Caco-2 (cell line): ENCODE data around the gene FGF22. TPM values are rescaled to one million over a fixed set of nuclear protein-coding genes. Genes with fewer than 3 reads are reported as not detected.
"Not testable (repeated sequence)": the region's sequence is repeated elsewhere in the genome, so short reads cannot be mapped to it uniquely, and the experiment has no call there.

Experiments used
- BruUV-seq: library from RNA; stranded (reverse); fragments of 400-500 nt; replicated peaks from 2 replicates; lab custom pipeline; 2021; lab: Mats Ljungman, UMichigan
- CTCF ChIA-PET: fragments of 300-600 bp; sonication (Branson Sonifier 250); formaldehyde crosslinking; loops from one replicate; lab custom pipeline; 2022; ENCODE audit warnings: antibody characterized with exemption; lab: Charles Lee
- POLR2A ChIA-PET: fragments of 300-600 bp; sonication (Branson Sonifier 250); formaldehyde crosslinking; loops from one replicate; lab custom pipeline; 2022; ENCODE audit warnings: antibody characterized with exemption; lab: Charles Lee
- DNase-seq, 2 experiments: peaks; one replicate each; pipeline versions ENCODE4 v3.0.0 to v3.0.0-alpha.2; 2020 to 2022
- H3K27me3 ChIP-seq: replicated peaks from 2 replicates; pipeline ENCODE4 v1.6.0; 2011; ENCODE audit warnings: low read length; ENCODE audit not compliant: control insufficient read depth, insufficient read depth
- H3K36me3 ChIP-seq: 2 replicates; pipeline ENCODE4 v1.5.1; 2011; ENCODE audit warnings: low read length; ENCODE audit not compliant: control insufficient read depth, insufficient read depth
- H3K4me1 ChIP-seq: fragments of 250-450 bp; sonication (Bioruptor Pico); 2 replicates; pipeline ENCODE4 v1.5.1; 2020; ENCODE audit warnings: mild to moderate bottlenecking
- H3K4me3 ChIP-seq: 2 replicates; pipeline ENCODE4 v1.5.1; 2011; ENCODE audit warnings: low read depth, mild to moderate bottlenecking, control low read depth, low read length
- H3K9me3 ChIP-seq: fragments of 250-450 bp; sonication (Bioruptor Pico); 2 replicates; pipeline ENCODE4 v1.5.1; 2020; ENCODE audit warnings: mild to moderate bottlenecking, moderate library complexity
- H3K27ac Mint-ChIP-seq: one replicate; pipeline ENCODE4 v1.8.0; 2022; ENCODE audit warnings: mixed read lengths; ENCODE audit not compliant: unreplicated experiment
- H3K27me3 Mint-ChIP-seq: one replicate; pipeline ENCODE4 v1.8.0; 2022; ENCODE audit warnings: mixed read lengths; ENCODE audit not compliant: insufficient read depth, unreplicated experiment
- H3K36me3 Mint-ChIP-seq: one replicate; pipeline ENCODE4 v1.8.0; 2022; ENCODE audit warnings: mild to moderate bottlenecking, mixed read lengths; ENCODE audit not compliant: insufficient read depth, unreplicated experiment
- H3K4me1 Mint-ChIP-seq: one replicate; pipeline ENCODE4 v1.8.0; 2022; ENCODE audit warnings: low read depth, mixed read lengths; ENCODE audit not compliant: unreplicated experiment
- H3K4me3 Mint-ChIP-seq: one replicate; pipeline ENCODE4 v1.8.0; 2022; ENCODE audit warnings: mild to moderate bottlenecking, moderate library complexity, mixed read lengths; ENCODE audit not compliant: unreplicated experiment
- H3K9me3 Mint-ChIP-seq: one replicate; pipeline ENCODE4 v1.8.0; 2022; ENCODE audit warnings: mixed read lengths; ENCODE audit not compliant: unreplicated experiment
- intact Hi-C: fragments of 100-400 bp; cut with micrococcal nuclease; formaldehyde crosslinking; loops from one replicate; pipeline ENCODE4 v1.10.0; 2022; ENCODE audit not compliant: unreplicated experiment
- total RNA-seq: library from RNA; stranded (reverse); gene quantifications from 2 replicates; pipeline ENCODE4 v1.2.3, GENCODE V29; 2022
- TF ChIP-seq, protein P1 (sequence below), 2 experiments: fragments of 200-600 bp in 1 of 2; IDR thresholded peaks; 1 replicate in 1 of 2; 2 replicates in 1 of 2; pipeline versions ENCODE4 v1.5.1 to v1.8.0; 2011 to 2022; ENCODE audit warnings: antibody characterized with exemption in 1 of 2, control low read depth in 1 of 2, inconsistent platforms in 1 of 2, low read depth in 1 of 2, low read length in 1 of 2, mild to moderate bottlenecking in 1 of 2, moderate library complexity in 1 of 2; ENCODE audit not compliant: insufficient read depth in 1 of 2, severe bottlenecking in 1 of 2, unreplicated experiment in 1 of 2

The FGF22 gene
- total RNA-seq, 1 experiment from 2014 or later: 0.68 TPM

DNA sequence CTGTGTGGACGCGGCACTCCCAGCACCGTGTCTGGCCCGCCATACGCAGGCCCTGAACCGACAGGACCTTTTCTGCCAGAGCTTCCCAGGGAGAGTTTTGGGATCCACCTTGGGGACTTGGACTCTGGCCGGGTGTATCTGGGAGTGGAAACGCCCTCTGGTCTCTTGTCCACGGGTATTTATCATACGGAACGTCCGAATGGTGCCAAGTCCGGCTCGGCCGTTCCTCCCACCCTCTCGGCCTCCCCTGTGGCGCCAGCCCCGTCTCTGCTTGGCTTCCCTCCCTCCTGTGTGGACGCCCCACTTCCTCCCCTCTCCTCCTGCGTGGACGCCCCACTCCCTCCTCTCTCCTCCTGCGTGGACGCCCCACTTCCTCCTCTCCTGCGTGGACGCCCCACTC, 37.9 kb upstream of the FGF22 start:
- BruUV-seq: no TSS peak
- Histone ChIP-seq H3K4me3 (no peak overlapping the region), H3K27me3 (no peaks in the 10 kb centered on the region), H3K4me1 (no peaks in the 10 kb centered on the region), H3K9me3 (no peaks in the 10 kb centered on the region; the same call in 1 of the 2 replicates), H3K36me3 (no peaks in the 10 kb centered on the region)
- no peak for DNase-seq
- no peaks in the 10 kb centered on the region for H3K36me3 Mint-ChIP-seq
- ChIA-PET POLR2A (no interaction called here), CTCF (no interaction called here)
- H3K4me3 Mint-ChIP-seq: no peak overlapping the region
- H3K27me3 Mint-ChIP-seq: no peaks in the 10 kb centered on the region
- no peak overlapping the region for H3K27ac Mint-ChIP-seq
- H3K4me1 Mint-ChIP-seq: no peaks in the 10 kb centered on the region
- intact Hi-C loops: no loop called here
- TF ChIP-seq, protein P1, sequence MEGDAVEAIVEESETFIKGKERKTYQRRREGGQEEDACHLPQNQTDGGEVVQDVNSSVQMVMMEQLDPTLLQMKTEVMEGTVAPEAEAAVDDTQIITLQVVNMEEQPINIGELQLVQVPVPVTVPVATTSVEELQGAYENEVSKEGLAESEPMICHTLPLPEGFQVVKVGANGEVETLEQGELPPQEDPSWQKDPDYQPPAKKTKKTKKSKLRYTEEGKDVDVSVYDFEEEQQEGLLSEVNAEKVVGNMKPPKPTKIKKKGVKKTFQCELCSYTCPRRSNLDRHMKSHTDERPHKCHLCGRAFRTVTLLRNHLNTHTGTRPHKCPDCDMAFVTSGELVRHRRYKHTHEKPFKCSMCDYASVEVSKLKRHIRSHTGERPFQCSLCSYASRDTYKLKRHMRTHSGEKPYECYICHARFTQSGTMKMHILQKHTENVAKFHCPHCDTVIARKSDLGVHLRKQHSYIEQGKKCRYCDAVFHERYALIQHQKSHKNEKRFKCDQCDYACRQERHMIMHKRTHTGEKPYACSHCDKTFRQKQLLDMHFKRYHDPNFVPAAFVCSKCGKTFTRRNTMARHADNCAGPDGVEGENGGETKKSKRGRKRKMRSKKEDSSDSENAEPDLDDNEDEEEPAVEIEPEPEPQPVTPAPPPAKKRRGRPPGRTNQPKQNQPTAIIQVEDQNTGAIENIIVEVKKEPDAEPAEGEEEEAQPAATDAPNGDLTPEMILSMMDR (IDR thresholded peaks at IDR 0.05; ENCODE audit: insufficient read depth in 1 of 2, low read depth in 1 of 2, low read length in 1 of 2, severe bottlenecking in 1 of 2, unreplicated experiment in 1 of 2): no peak
- no peaks in the 10 kb centered on the region for H3K9me3 Mint-ChIP-seq

DNA sequence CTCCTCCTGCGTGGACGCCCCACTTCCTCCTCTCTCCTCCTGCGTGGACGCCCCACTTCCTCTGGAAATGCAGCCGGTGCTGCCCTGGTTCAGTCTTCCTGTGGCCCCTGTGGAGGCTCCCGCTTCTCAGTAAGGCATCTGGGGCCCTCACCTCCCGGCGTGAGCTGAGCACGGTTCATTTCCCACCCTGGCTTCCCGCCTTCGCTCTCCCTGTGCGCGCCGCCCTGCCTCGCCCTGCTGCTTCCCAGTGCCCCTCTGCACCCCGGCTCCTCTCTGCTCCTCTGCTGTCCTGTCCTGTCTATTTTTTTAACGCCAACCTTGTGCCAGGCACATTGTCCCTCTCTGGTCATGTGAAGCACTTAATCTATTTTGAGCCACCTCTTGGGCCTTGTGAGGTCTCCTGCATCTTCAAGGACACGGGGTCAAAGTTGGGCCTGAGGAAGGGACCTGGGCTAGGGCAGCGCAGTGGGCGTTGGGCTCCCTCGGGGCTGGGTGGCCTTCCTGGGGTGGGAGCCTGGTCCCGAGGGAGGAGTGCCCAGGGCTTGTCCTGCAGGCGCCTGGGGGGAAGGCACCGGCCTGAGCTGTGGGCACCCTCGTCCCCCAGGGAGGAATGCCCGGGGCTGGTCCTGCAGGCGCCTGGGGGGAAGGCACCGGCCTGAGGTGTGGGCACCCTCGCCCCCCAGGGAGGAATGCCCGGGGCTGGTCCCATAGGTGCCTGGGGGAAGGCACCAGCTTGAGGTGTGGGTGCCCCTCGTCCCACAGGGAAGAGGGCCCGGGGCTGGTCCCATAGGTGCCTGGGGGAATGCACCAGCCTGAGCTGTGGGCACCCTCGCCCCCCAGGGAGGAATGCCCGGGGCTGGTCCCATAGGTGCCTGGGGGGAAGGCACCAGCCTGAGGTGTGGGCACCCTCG, 37.0 kb upstream of the FGF22 start:
- no peak overlapping the region for H3K27ac Mint-ChIP-seq
- CTCF ChIA-PET: no interaction called here
- no peaks in the 10 kb centered on the region for H3K27me3 ChIP-seq

DNA sequence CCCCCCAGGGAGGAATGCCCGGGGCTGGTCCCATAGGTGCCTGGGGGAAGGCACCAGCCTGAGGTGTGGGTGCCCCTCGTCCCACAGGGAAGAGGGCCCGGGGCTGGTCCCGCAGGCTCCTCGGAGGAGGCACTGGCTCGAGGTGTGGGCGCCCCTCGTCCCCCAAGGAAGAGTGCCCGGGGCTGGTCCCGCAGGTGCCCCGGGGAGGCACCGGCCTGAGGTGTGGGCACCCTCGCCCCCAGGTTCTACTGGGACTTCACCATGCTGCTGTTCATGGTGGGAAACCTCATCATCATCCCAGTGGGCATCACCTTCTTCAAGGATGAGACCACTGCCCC, 36.4 kb upstream of the FGF22 start:
- POLR2A ChIA-PET, H3K27me3 Mint-ChIP-seq, H3K36me3 ChIP-seq, H3K36me3 Mint-ChIP-seq, intact Hi-C loops, H3K27me3 ChIP-seq, H3K9me3 Mint-ChIP-seq, H3K4me1 Mint-ChIP-seq, H3K4me3 Mint-ChIP-seq, CTCF ChIA-PET, H3K9me3 ChIP-seq, H3K27ac Mint-ChIP-seq, DNase-seq, H3K4me3 ChIP-seq, BruUV-seq, H3K4me1 ChIP-seq: not testable (repeated sequence)

More for the DNA sequence above, 37.0 kb upstream of the FGF22 start:
- Mint-ChIP-seq H3K9me3 (no peaks in the 10 kb centered on the region), H3K4me3 (no peak overlapping the region), H3K36me3 (no peaks in the 10 kb centered on the region), H3K27me3 (no peaks in the 10 kb centered on the region), H3K4me1 (no peaks in the 10 kb centered on the region)
- Histone ChIP-seq H3K36me3 (no peaks in the 10 kb centered on the region), H3K4me3 (no peak overlapping the region), H3K4me1 (no peaks in the 10 kb centered on the region), H3K9me3 (no peaks in the 10 kb centered on the region; the same call in 1 of the 2 replicates)
- DNase-seq: no peak
- intact Hi-C loops: no loop called here
- no TSS peak for BruUV-seq
- POLR2A ChIA-PET: no interaction called here
- TF ChIP-seq, protein P1 (IDR thresholded peaks at IDR 0.05; ENCODE audit: insufficient read depth in 1 of 2, low read depth in 1 of 2, low read length in 1 of 2, severe bottlenecking in 1 of 2, unreplicated experiment in 1 of 2): no peak

DNA sequence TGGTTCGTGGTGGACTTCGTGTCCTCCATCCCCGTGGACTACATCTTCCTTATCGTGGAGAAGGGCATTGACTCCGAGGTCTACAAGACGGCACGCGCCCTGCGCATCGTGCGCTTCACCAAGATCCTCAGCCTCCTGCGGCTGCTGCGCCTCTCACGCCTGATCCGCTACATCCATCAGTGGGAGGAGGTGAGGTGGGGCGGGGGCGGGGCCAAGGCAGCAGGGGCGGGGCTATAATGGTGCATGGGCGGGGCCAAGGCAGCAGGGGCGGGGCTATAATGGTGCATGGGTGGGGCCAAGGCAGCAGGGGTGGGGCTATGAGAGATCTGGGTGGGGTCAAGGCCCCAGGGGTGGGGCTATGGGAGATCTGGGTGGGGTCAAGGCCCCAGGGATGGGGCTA, 35.9 kb upstream of the FGF22 start:
- H3K9me3 ChIP-seq, H3K4me3 ChIP-seq, BruUV-seq, H3K4me1 Mint-ChIP-seq, H3K4me3 Mint-ChIP-seq, H3K36me3 Mint-ChIP-seq, H3K4me1 ChIP-seq, H3K27me3 ChIP-seq, H3K9me3 Mint-ChIP-seq, H3K27me3 Mint-ChIP-seq, H3K27ac Mint-ChIP-seq, intact Hi-C loops, H3K36me3 ChIP-seq, POLR2A ChIA-PET, DNase-seq: not testable (repeated sequence)
- CTCF ChIA-PET: interaction anchor here (0.7 kb wide), 1 partner anchor 21 kb away, joined by 3 read pairs; no protein-coding TSS in a partner anchor
